Middle frontal gyrus (tissue), 1 donor: ENCODE measurements around the gene DIPK1A.

Source experiments
- DNase-seq: peaks from one replicate; pipeline ENCODE4 v3.0.0-alpha.2; 2015; ENCODE audit warnings: low spot score; ENCODE audit errors: extremely low spot score

The DIPK1A gene

GRCh38 chr1:92805216-92805615 is 156.0 kb downstream of the DIPK1A start:
- DNase-seq = no peak

- DNase-seq = no peak
These were observed 156.5 kb downstream of the DIPK1A start for GRCh38 chr1:92804721-92805201.

DNA sequence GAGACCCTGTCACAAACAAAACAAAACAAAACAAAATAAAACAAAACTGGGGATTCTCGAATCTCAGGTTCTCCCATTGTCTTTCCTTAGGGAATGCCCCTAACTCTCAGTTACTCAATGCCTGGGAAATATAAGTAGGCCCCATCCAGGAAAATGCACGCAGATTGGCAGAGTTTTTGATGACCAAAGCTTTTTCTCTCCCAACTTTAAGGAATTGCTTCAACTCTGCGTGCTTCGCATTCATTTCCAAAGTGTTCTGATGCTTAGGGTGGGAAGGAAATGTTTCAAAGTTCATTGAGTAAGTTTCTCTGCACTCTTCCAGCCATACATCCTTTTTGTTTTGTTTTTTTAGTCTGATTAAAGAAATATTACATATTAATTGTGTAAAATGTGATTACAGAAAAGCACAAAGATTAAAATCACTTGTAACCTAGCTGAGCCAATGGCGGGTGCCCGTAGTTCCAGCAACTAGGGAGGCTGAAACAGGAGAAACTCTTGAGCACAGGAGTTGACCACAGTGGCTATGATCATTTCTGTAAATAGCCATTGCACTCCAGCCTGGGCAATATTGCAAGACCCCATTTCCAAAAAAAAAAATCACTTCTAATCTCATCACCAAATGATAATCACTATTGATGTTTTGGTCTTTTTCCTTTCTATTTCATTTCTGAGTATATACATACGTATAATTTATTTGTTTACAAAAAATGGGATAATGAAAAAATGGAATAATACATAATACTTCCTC is 157.9 kb downstream of the DIPK1A start:
- DNase-seq = no peak

GRCh38 chr1:92797961-92798360 is 163.3 kb downstream of the DIPK1A start:
- DNase-seq = no peak

DNA sequence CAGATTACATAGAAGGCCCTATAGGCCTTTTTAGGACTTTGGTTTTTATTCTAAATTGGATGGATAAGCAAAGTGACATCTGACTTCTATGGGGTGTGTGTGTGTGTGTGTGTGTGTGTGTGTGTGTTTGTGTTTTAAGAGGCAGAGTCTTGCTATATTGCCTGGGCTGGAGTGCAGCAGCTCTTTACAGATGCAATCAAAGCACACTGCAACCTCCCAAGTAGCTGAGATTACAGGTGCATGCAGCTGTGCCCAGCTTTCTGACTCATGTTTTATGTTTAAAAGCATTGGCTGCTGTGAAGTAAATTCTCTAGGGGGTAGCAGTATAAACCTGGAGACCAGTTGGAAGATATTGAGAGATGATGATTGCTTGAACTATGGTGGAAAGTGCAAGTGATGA is 164.0 kb downstream of the DIPK1A start:
- no peak for DNase-seq

DNA sequence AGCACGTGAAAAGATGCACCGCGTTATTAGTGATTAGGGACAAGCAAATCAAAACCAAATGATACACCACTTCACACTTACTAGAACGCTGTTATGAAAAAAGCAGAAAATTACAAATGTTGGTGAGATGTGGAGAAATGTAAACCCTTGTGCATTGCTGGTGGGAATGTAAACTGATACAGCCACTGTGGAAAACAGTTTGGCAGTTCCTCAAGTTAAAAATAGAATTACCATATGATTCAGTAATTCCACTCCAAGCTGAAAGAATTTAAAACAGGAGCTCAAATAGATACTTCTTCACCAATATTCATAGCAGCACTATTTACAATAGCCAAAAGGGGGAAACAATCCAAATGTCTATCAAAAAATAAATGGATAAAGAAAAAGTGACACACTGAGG is 166.1 kb downstream of the DIPK1A start:
- DNase-seq = no peak

DNA sequence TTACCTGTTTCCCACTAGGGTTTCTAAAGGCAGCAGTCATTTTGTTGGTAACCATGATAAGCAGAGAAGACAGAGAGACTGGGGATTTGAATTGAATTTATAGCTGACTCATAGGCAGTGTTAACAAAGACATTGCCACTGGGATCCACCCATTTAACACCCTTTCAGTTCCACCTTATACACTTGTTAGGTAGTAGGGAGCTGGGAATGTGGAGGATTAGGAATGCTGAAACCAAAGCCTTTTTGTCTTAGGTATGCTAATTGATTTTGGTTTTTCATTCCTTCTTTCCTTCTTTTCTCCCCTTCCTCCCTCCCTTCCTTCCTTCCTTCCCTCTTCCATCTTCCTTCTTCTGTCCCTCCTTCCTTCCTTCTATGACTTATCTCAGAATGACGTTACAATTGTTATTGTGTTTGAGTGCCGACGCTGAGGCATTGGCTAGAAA is 168.9 kb downstream of the DIPK1A start:
- DNase-seq = no peak
